Tibial nerve (tissue), 4 donors: ENCODE measurements around the gene SMTNL2. TPM values are rescaled to one million over a fixed set of nuclear protein-coding genes. Genes with fewer than 3 reads are reported as not detected.
A peak's percentile ranks its signal among the peaks of the same experiment; 100 is the strongest.

Experiments
- DNase-seq, 2 donors: peaks; one replicate each; pipeline ENCODE4 v3.0.0-alpha.2; 2019; ENCODE audit warnings: low spot score in 2 of 2
- H3K27ac ChIP-seq, 4 donors: fragments of 200-600 bp; sonication (generic) in 3 of 4; one replicate each; pipeline ENCODE4 v1.5.1; 2017 to 2019; ENCODE audit warnings: mild to moderate bottlenecking in 1 of 4
- H3K27me3 ChIP-seq, 2 donors: fragments of 200-600 bp; sonication (generic) in 1 of 2; one replicate each; pipeline versions ENCODE4 v1.5.1 to v1.6.0; 2017 to 2019
- H3K36me3 ChIP-seq, 3 donors: fragments of 200-600 bp; sonication (generic); one replicate each; pipeline ENCODE4 v1.5.1; 2018 to 2019
- H3K4me1 ChIP-seq, 4 donors: fragments of 200-600 bp; sonication (generic) in 3 of 4; one replicate each; pipeline ENCODE4 v1.5.1; 2017 to 2019
- H3K4me3 ChIP-seq, 4 donors: fragments of 200-600 bp; sonication (generic) in 3 of 4; one replicate each; pipeline ENCODE4 v1.5.1; 2017 to 2019; ENCODE audit warnings: mild to moderate bottlenecking in 1 of 4, moderate library complexity in 1 of 4
- H3K9me3 ChIP-seq, 4 donors: fragments of 200-600 bp; sonication (generic) in 3 of 4; one replicate each; pipeline ENCODE4 v1.5.1; 2017 to 2019
- CTCF ChIP-seq, 5 experiments: fragments of 200-600 bp in 3 of 5; fragments of 450-650 bp in 2 of 5; sonication (generic) in 3 of 5; IDR thresholded peaks; one replicate each; pipeline ENCODE4 v1.5.1; 2016 to 2019; ENCODE audit warnings: antibody characterized with exemption in 5 of 5, mild to moderate bottlenecking in 3 of 5, moderate library complexity in 2 of 5
- EP300 ChIP-seq, 2 donors: sonication (generic); formaldehyde crosslinking; IDR thresholded peaks; one replicate each; pipeline ENCODE4 v1.6.1; 2017; ENCODE audit warnings: antibody characterized with exemption in 2 of 2, mild to moderate bottlenecking in 1 of 2
- POLR2A ChIP-seq, 2 donors: fragments of 450-650 bp; IDR thresholded peaks; one replicate each; pipeline ENCODE4 v1.6.1; 2017; ENCODE audit warnings: antibody characterized with exemption in 2 of 2, mild to moderate bottlenecking in 2 of 2, moderate library complexity in 2 of 2
- WGBS, 2 donors: methylation state at CpG; one replicate each; pipeline ENCODE4 v1.1.5; 2018; 5-methylcytosine and 5-hydroxymethylcytosine counted together
- total RNA-seq, 4 donors: library from RNA; depleted of rRNA; stranded (reverse); fragments of >200 nt; gene quantifications; one replicate each; pipeline ENCODE4 v1.1.0, GENCODE V29; 2016

The SMTNL2 gene
- total RNA-seq, 4 donors from 2014 or later = 1.5 to 8.2 (median 4.4) TPM

- Histone ChIP-seq H3K4me1 (peaks cover 0 to 12% (median 5%) of the 10 kb centered on the region in 4 donors), H3K9me3 (no peaks in the 10 kb centered on the region), H3K4me3 (no peak overlapping the region), H3K27ac (no peak overlapping the region), H3K36me3 (no peaks in the 10 kb centered on the region), H3K27me3 (no peaks in the 10 kb centered on the region)
- DNase-seq = no peak
- TF ChIP-seq POLR2A (IDR thresholded peaks at IDR 0.05) = no peak
- no peak for TF ChIP-seq CTCF (IDR thresholded peaks at IDR 0.05)
- no peak for TF ChIP-seq EP300 (IDR thresholded peaks at IDR 0.05)
- 60 to 70% methylated on average over 9 to 11 of the region's 11 CpGs for WGBS, 2 donors
Observed at GRCh38 chr17:4560837-4561256, 23.5 kb upstream of the SMTNL2 start.

DNA sequence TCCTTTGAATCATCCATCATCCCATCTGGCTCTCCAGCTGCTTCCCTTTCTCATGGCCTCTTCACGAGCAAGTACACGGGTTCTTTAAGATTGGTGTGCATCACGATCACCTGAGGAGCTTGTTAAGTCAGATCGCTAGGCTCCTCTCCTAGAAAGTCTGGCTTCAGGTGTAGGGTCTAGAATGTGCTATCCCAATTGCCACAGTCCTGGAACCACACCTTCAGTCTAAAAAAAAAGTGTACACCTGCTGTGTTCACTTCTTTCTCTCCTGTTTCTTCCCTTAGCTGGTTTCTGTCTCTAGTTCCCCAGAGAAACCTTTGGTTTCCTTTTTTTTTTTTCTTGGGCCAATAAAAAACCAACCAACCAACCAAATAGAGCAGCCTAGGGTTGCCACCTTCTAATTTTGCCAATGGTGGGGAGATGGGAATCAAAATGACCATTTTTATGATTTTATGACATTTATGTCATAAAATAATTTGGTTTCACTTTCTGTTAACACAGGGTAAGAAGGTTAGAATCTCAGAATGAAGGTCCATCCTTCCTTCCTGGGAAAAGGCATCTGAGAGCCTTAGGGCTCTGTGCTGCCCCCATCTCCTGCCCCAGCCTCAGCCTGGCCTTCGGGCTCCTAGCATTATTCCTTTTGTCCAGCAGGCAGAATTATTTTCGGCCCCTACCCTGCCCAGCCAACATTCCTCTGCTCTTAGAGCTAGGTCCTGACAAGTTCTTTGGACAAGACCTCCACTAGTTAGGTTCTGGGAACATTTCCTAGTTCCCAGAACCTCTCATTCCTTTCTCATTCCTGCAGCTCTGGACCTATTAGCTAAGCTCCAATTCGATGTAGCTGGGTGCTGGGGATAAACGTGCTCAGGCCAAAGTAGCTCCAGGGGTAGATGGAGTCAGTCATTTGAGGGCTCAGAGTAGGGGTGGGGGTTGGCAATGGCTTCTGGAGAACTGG, 22.0 kb upstream of the SMTNL2 start:
- Histone ChIP-seq H3K9me3 (no peaks in the 10 kb centered on the region), H3K4me1 (peaks cover 0 to 11% (median 2%) of the 10 kb centered on the region in 4 donors), H3K27ac (peak overlapping the region in 1 of 4 donors; percentile 29), H3K4me3 (no peak overlapping the region), H3K27me3 (no peaks in the 10 kb centered on the region), H3K36me3 (no peaks in the 10 kb centered on the region)
- TF ChIP-seq POLR2A (IDR thresholded peaks at IDR 0.05) (no peak), CTCF (IDR thresholded peaks at IDR 0.05) (no peak), EP300 (IDR thresholded peaks at IDR 0.05) (no peak)
- DNase-seq = no peak
- 65 to 79% methylated on average over 8 of the region's 8 CpGs for WGBS, 2 donors

- H3K4me1 ChIP-seq = peaks cover 0 to 11% (median 2%) of the 10 kb centered on the region in 4 donors
- peak overlapping the region in 1 of 4 donors; percentile 30 for H3K27ac ChIP-seq
- no peak overlapping the region for H3K4me3 ChIP-seq
- 30 to 32% methylated on average over 16 of the region's 16 CpGs for WGBS, 2 donors
- peak; percentile 52 to 78 (median 74) for TF ChIP-seq CTCF (IDR thresholded peaks at IDR 0.05)
- TF ChIP-seq EP300 (IDR thresholded peaks at IDR 0.05) = no peak
- no peak for TF ChIP-seq POLR2A (IDR thresholded peaks at IDR 0.05)
- no peaks in the 10 kb centered on the region for H3K36me3 ChIP-seq
- no peaks in the 10 kb centered on the region for H3K27me3 ChIP-seq
- H3K9me3 ChIP-seq = no peaks in the 10 kb centered on the region
- DNase-seq = peak in 1 of 2 donors; percentile 41
Observed at GRCh38 chr17:4565209-4566141, 18.9 kb upstream of the SMTNL2 start.

- peak in 1 of 2 donors; percentile 63 for DNase-seq
- peaks cover 0 to 11% (median 2%) of the 10 kb centered on the region in 4 donors for H3K4me1 ChIP-seq
- no peak for TF ChIP-seq EP300 (IDR thresholded peaks at IDR 0.05)
- TF ChIP-seq CTCF (IDR thresholded peaks at IDR 0.05) = peak; percentile 59 to 66 (median 63)
- no peak overlapping the region for H3K4me3 ChIP-seq
- WGBS, 2 donors = 22 to 28% methylated on average over 5 of the region's 5 CpGs
- no peaks in the 10 kb centered on the region for H3K36me3 ChIP-seq
- no peaks in the 10 kb centered on the region for H3K27me3 ChIP-seq
- no peak overlapping the region for H3K27ac ChIP-seq
- no peaks in the 10 kb centered on the region for H3K9me3 ChIP-seq
Observed at GRCh38 chr17:4566785-4567184, 17.5 kb upstream of the SMTNL2 start.
